IPS DF 6.9 (cell line): ENCODE data around the gene PADI2.

Experiments
- DNase-seq: peaks from one replicate; pipeline ENCODE4 v3.0.0-alpha.2; 2013; ENCODE audit warnings: low read depth, low spot score
- H3K27ac ChIP-seq: one replicate; pipeline ENCODE4 v1.5.1; 2013; ENCODE audit warnings: low read length, control low read depth
- H3K27me3 ChIP-seq: 2 replicates; pipeline ENCODE4 v1.6.1; 2013; ENCODE audit warnings: mild to moderate bottlenecking, low read length; ENCODE audit not compliant: control insufficient read depth, insufficient read depth
- H3K36me3 ChIP-seq: 2 replicates; pipeline ENCODE4 v1.6.1; 2013; ENCODE audit warnings: low read length; ENCODE audit not compliant: control insufficient read depth, insufficient read depth
- H3K4me1 ChIP-seq: 2 replicates; pipeline ENCODE4 v1.6.1; 2013; ENCODE audit warnings: low read length; ENCODE audit not compliant: control insufficient read depth, insufficient read depth
- H3K4me3 ChIP-seq: 2 replicates; pipeline ENCODE4 v1.5.1; 2013; ENCODE audit warnings: mild to moderate bottlenecking, low read length
- H3K9me3 ChIP-seq: 2 replicates; pipeline ENCODE4 v1.6.1; 2013; ENCODE audit warnings: low read length, inconsistent platforms; ENCODE audit not compliant: control insufficient read depth, insufficient read depth
- WGBS: extraction: QIAGEN DNeasy Blood & Tissue Kit; methylation state at CpG from one replicate; pipeline ENCODE4 v1.1.7; 2013; ENCODE audit warnings: mixed read lengths, missing lambda C conversion rate; ENCODE audit not compliant: insufficient read length, insufficient coverage; 5-methylcytosine and 5-hydroxymethylcytosine counted together

PADI2 gene

GRCh38 chr1:17060306-17060749 lies 58.9 kb downstream of the PADI2 start:
- DNase-seq, result no peak
- Histone ChIP-seq H3K4me1 (peaks cover 3% of the 10 kb centered on the region; the same call in 1 of the 2 replicates), H3K9me3 (no peaks in the 10 kb centered on the region), H3K4me3 (no peak overlapping the region), H3K36me3 (no peaks in the 10 kb centered on the region), H3K27ac (no peak overlapping the region), H3K27me3 (no peaks in the 10 kb centered on the region)
- no CpG with 5 or more reads among the region's 11 CpGs for WGBS

- H3K27ac ChIP-seq, result no peak overlapping the region
- peaks cover 3% of the 10 kb centered on the region; the same call in 1 of the 2 replicates for H3K4me1 ChIP-seq
- H3K36me3 ChIP-seq, result no peaks in the 10 kb centered on the region
- no CpG with 5 or more reads among the region's 12 CpGs for WGBS
- no peaks in the 10 kb centered on the region for H3K9me3 ChIP-seq
- DNase-seq, result peak; percentile 70
- H3K4me3 ChIP-seq, result no peak overlapping the region
- no peaks in the 10 kb centered on the region for H3K27me3 ChIP-seq
These were observed 59.6 kb downstream of the PADI2 start for GRCh38 chr1:17059391-17060305.

- Histone ChIP-seq H3K4me1 (peaks cover 3% of the 10 kb centered on the region; the same call in 1 of the 2 replicates), H3K27ac (no peak overlapping the region), H3K36me3 (no peaks in the 10 kb centered on the region), H3K4me3 (no peak overlapping the region), H3K9me3 (no peaks in the 10 kb centered on the region), H3K27me3 (no peaks in the 10 kb centered on the region)
- WGBS, result no CpG with 5 or more reads among the region's 4 CpGs
- DNase-seq, result no peak
These were observed 62.7 kb downstream of the PADI2 start for GRCh38 chr1:17056551-17056950.

GRCh38 chr1:17055801-17056200 lies 63.5 kb downstream of the PADI2 start:
- Histone ChIP-seq H3K9me3 (no peaks in the 10 kb centered on the region), H3K4me3 (no peak overlapping the region), H3K27ac (no peak overlapping the region), H3K4me1 (peaks cover 3% of the 10 kb centered on the region; the same call in 1 of the 2 replicates), H3K27me3 (no peaks in the 10 kb centered on the region), H3K36me3 (no peaks in the 10 kb centered on the region; the same call in 1 of the 2 replicates)
- DNase-seq, result no peak
- whole genome bisulfite sequencing, result no CpG with 5 or more reads among the region's 7 CpGs

GRCh38 chr1:17053685-17054410 lies 65.4 kb downstream of the PADI2 start, which contains the start of gene SDHB:
SDHB (minus strand) TSS chr1:17054032; CDS start chr1:17054019, 13 bp downstream.
- no peak within 1 kb of the TSS for H3K27ac ChIP-seq
- peak; percentile 97 for DNase-seq
- peaks cover 2% of the 10 kb centered on the region; the same call in 1 of the 2 replicates for H3K36me3 ChIP-seq
- WGBS, result no CpG with 5 or more reads among the region's 44 CpGs
- H3K27me3 ChIP-seq, result no peaks in the 10 kb centered on the region
- H3K4me3 ChIP-seq, result peak within 1 kb of the TSS; percentile 75
- H3K4me1 ChIP-seq, result no peaks in the 10 kb centered on the region
- H3K9me3 ChIP-seq, result no peaks in the 10 kb centered on the region

GRCh38 chr1:17053086-17053684 lies 66.1 kb downstream of the PADI2 start:
- Histone ChIP-seq H3K36me3 (peaks cover 2% of the 10 kb centered on the region; the same call in 1 of the 2 replicates), H3K9me3 (no peaks in the 10 kb centered on the region), H3K4me1 (no peaks in the 10 kb centered on the region), H3K27me3 (no peaks in the 10 kb centered on the region), H3K27ac (no peak overlapping the region), H3K4me3 (peak overlapping the region; percentile 75)
- DNase-seq, result no peak
- WGBS, result no CpG with 5 or more reads among the region's 12 CpGs

- H3K27ac ChIP-seq, result no peak overlapping the region
- no peaks in the 10 kb centered on the region for H3K9me3 ChIP-seq
- peaks cover 2% of the 10 kb centered on the region; the same call in 1 of the 2 replicates for H3K36me3 ChIP-seq
- DNase-seq, result no peak
- no peaks in the 10 kb centered on the region for H3K27me3 ChIP-seq
- H3K4me1 ChIP-seq, result no peaks in the 10 kb centered on the region
- H3K4me3 ChIP-seq, result no peak overlapping the region
These were observed 66.6 kb downstream of the PADI2 start for GRCh38 chr1:17052641-17053040.

GRCh38 chr1:17052038-17052437 lies 67.2 kb downstream of the PADI2 start:
- Histone ChIP-seq H3K36me3 (peaks cover 2% of the 10 kb centered on the region; the same call in 1 of the 2 replicates), H3K27ac (no peak overlapping the region), H3K4me3 (no peak overlapping the region), H3K9me3 (no peaks in the 10 kb centered on the region), H3K27me3 (no peaks in the 10 kb centered on the region), H3K4me1 (no peaks in the 10 kb centered on the region)
- DNase-seq, result no peak
- WGBS, result no CpG with 5 or more reads among the region's 1 CpG

GRCh38 chr1:17047924-17048323 lies 71.3 kb downstream of the PADI2 start:
- Histone ChIP-seq H3K27me3 (no peaks in the 10 kb centered on the region), H3K9me3 (no peaks in the 10 kb centered on the region), H3K4me1 (no peaks in the 10 kb centered on the region), H3K36me3 (peaks cover 2% of the 10 kb centered on the region; the same call in 1 of the 2 replicates), H3K27ac (no peak overlapping the region), H3K4me3 (no peak overlapping the region)
- DNase-seq, result no peak
- WGBS, result no CpG with 5 or more reads among the region's 5 CpGs

- Histone ChIP-seq H3K36me3 (peaks cover 4% of the 10 kb centered on the region; the same call in 1 of the 2 replicates), H3K27ac (no peak overlapping the region), H3K27me3 (no peaks in the 10 kb centered on the region), H3K4me1 (no peaks in the 10 kb centered on the region), H3K9me3 (no peaks in the 10 kb centered on the region), H3K4me3 (no peak overlapping the region)
- no CpG with 5 or more reads among the region's 3 CpGs for WGBS
- DNase-seq, result no peak
These were observed 73.0 kb downstream of the PADI2 start for GRCh38 chr1:17046334-17046657.
